Activated naive CD8-positive, alpha-beta T cell treated with anti-CD3 and anti-CD28 coated beads for 36 hours (primary cell): ENCODE data around the gene NXN. TPM values are rescaled to one million over a fixed set of nuclear protein-coding genes. Genes with fewer than 3 reads are reported as not detected.
"Not testable (repeated sequence)": the region's sequence is repeated elsewhere in the genome, so short reads cannot be mapped to it uniquely, and the experiment has no call there.

Source experiments
- DNase-seq: peaks from one replicate; pipeline ENCODE4 v3.0.0; 2021
- H3K27ac Mint-ChIP-seq: one replicate; pipeline ENCODE4 v1.8.0; 2022; ENCODE audit warnings: mild to moderate bottlenecking, moderate library complexity, mixed read lengths
- H3K27me3 Mint-ChIP-seq: one replicate; pipeline ENCODE4 v1.8.0; 2022; ENCODE audit warnings: mild to moderate bottlenecking, mixed read lengths
- H3K36me3 Mint-ChIP-seq: one replicate; pipeline ENCODE4 v1.8.0; 2021; ENCODE audit warnings: mild to moderate bottlenecking, mixed read lengths
- H3K4me1 Mint-ChIP-seq: one replicate; pipeline ENCODE4 v1.8.0; 2021; ENCODE audit warnings: mixed read lengths
- H3K4me3 Mint-ChIP-seq: one replicate; pipeline ENCODE4 v1.8.0; 2022; ENCODE audit warnings: mild to moderate bottlenecking, moderate library complexity, mixed read lengths
- H3K9me3 Mint-ChIP-seq: one replicate; pipeline ENCODE4 v1.8.0; 2022; ENCODE audit warnings: mixed read lengths
- total RNA-seq, 2 experiments: library from RNA; stranded (reverse); gene quantifications; one replicate each; pipeline ENCODE4 v1.2.3, GENCODE V29; 2021

The NXN gene
- total RNA-seq, 2 experiments from 2014 or later = 0.48 to 0.49 TPM

DNA sequence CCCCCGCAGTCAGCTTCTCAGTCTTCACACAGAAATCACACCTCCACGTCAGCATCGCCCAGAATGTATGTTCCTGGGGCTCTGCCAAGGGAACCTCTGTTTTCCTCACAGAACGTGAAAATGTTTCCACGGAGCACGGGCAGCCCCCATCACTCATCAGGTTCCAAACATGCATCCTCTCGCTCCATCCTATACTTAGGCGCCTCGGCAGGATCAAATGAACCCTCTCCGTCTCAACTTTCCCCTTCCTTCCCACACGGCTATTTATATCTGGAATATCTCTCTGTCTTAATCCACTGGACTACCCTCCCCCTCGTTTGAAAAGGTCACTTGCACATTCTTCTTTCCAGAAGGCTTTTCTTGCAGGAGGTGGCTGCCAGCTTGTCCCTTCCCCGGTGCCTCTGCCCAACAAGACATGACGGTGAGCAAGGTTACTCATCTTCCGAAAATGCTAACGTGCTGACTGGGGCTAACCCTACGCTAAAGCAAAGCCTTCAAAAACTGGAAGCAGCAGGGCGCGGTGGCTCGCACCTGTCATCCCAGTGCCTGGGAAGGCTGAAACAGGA is 21.6 kb downstream of the NXN start:
- Mint-ChIP-seq H3K9me3 (no peaks in the 10 kb centered on the region), H3K27ac (no peak overlapping the region)

DNA sequence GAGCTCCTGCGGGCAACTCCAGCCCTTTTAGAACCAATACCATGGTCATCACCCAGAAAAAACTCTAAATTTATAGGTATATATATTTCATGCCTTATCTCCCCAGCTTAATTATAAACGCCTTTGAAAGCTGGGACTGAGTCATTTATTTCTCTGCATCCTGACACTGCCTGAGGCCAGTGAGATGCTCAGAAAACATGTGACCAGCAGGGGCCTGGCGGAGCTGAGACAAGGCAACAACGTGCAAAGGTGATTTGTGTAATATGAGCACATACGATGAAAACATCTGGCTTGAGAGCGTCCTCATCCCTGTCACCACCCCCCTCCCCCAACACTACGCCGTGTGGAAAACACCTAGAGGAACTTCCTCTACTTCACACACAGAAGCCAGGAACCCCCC is 22.7 kb downstream of the NXN start:
- no peak for DNase-seq
- Mint-ChIP-seq H3K4me3 (no peak overlapping the region), H3K27ac (no peak overlapping the region), H3K4me1 (no peaks in the 10 kb centered on the region), H3K9me3 (no peaks in the 10 kb centered on the region), H3K36me3 (no peaks in the 10 kb centered on the region), H3K27me3 (peaks cover 16% of the 10 kb centered on the region)

More for the DNA sequence above, 21.6 kb downstream of the NXN start:
- Mint-ChIP-seq H3K36me3 (no peaks in the 10 kb centered on the region), H3K4me3 (no peak overlapping the region), H3K4me1 (no peaks in the 10 kb centered on the region), H3K27me3 (peaks cover 14% of the 10 kb centered on the region)
- DNase-seq = no peak

DNA sequence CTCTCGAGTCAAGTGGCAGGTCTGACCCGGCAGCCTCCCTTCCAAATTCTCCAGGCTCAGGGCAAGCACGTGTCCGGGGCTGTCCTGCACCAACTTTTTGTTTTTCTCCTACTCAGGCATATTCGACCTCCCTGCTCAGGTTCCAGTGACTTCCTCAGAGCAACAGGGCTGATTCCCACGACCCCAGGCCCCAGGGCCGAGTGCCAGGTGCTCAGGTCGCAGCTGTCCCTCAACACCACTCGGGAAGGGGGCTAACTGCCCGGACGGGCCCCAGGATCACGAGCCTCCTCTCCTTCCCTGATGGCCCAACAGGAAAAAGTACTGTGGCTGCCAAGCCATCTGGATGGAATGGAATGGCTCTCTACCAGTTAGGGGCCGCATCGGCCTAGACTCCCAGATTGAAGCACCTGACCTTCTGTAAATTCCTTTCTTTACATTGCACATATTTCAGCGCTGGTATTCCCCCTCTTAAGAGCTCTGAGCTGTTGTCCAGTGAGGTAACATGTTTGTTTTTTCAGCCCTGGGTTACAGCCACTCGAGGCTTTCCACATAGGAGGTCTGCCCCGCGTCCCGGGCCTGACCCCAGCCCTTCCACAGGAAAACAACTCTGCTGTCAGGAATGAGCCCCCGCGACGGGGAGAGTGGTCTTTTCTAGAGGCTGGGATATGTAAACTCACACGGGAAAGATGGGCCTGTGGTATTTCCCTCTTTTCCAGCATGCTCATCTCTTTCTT is 25.0 kb downstream of the NXN start:
- Mint-ChIP-seq H3K4me3 (no peak overlapping the region), H3K4me1 (no peaks in the 10 kb centered on the region), H3K27ac (no peak overlapping the region), H3K9me3 (no peaks in the 10 kb centered on the region), H3K27me3 (peaks cover 29% of the 10 kb centered on the region), H3K36me3 (no peaks in the 10 kb centered on the region)
- no peak for DNase-seq

GRCh38 chr17:953767-954166 is 25.8 kb downstream of the NXN start:
- no peak for DNase-seq
- no peaks in the 10 kb centered on the region for H3K4me1 Mint-ChIP-seq
- no peaks in the 10 kb centered on the region for H3K9me3 Mint-ChIP-seq
- no peaks in the 10 kb centered on the region for H3K36me3 Mint-ChIP-seq
- peaks cover 29% of the 10 kb centered on the region for H3K27me3 Mint-ChIP-seq
- no peak overlapping the region for H3K27ac Mint-ChIP-seq
- no peak overlapping the region for H3K4me3 Mint-ChIP-seq

- not testable (repeated sequence) for DNase-seq, H3K4me1 Mint-ChIP-seq, H3K27ac Mint-ChIP-seq, H3K9me3 Mint-ChIP-seq, H3K4me3 Mint-ChIP-seq, H3K36me3 Mint-ChIP-seq
- peaks cover 23% of the 10 kb centered on the region for H3K27me3 Mint-ChIP-seq
Measured at GRCh38 chr17:952592-952991, 27.0 kb downstream of the NXN start.

GRCh38 chr17:951325-952132 is 28.0 kb downstream of the NXN start:
- Mint-ChIP-seq H3K4me1 (no peaks in the 10 kb centered on the region), H3K36me3 (no peaks in the 10 kb centered on the region), H3K27me3 (peaks cover 19% of the 10 kb centered on the region), H3K27ac (no peak overlapping the region), H3K9me3 (no peaks in the 10 kb centered on the region), H3K4me3 (no peak overlapping the region)
- DNase-seq = no peak

DNA sequence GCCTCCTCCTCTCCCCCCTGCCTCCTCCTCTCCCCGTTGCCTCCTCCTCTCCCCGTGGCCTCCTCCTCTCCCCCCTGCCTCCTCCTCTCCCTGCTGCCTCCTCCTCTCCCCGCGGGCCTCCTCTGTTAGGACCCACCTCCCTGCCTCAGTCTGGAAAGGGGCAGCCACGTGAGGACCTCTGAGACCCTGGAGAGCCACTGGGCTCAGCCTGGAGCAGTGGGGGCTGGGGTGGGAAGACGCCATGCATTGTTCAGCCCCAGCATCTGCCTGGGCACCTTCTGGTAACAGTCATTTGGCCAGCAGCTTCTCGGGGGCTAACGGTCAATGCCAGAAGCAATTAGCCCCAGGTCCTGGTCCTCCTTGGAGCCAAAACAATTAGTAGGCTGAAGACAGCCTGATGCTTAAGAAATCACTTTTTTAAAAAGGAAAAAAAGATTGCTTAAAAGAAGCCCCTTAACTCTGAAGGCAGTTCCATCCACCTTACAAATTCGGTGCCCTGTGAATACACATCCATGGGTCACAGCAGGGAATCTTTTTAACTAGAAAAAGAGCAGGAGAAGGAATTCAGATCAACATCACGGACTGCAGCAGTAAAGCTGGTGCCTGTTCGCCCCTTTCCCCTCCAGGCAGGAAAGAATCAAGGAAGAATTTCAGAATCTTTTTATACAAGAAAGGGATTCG is 29.8 kb downstream of the NXN start:
- Mint-ChIP-seq H3K36me3 (no peaks in the 10 kb centered on the region), H3K4me3 (no peak overlapping the region), H3K27me3 (peaks cover 19% of the 10 kb centered on the region), H3K9me3 (no peaks in the 10 kb centered on the region), H3K4me1 (no peaks in the 10 kb centered on the region), H3K27ac (no peak overlapping the region)
- DNase-seq = no peak

GRCh38 chr17:948284-948852 is 31.2 kb downstream of the NXN start:
- no peaks in the 10 kb centered on the region for H3K36me3 Mint-ChIP-seq

GRCh38 chr17:946510-947236 is 32.9 kb downstream of the NXN start:
- Mint-ChIP-seq H3K4me1 (no peaks in the 10 kb centered on the region), H3K4me3 (no peak overlapping the region), H3K27ac (no peak overlapping the region), H3K27me3 (peaks cover 16% of the 10 kb centered on the region), H3K9me3 (no peaks in the 10 kb centered on the region), H3K36me3 (no peaks in the 10 kb centered on the region)
- no peak for DNase-seq

More at GRCh38 chr17:948284-948852, 31.2 kb downstream of the NXN start:
- no peaks in the 10 kb centered on the region for H3K9me3 Mint-ChIP-seq
- no peak overlapping the region for H3K4me3 Mint-ChIP-seq
- DNase-seq = no peak
- no peak overlapping the region for H3K27ac Mint-ChIP-seq
- H3K27me3 Mint-ChIP-seq = peaks cover 19% of the 10 kb centered on the region
- no peaks in the 10 kb centered on the region for H3K4me1 Mint-ChIP-seq

GRCh38 chr17:945672-946071 is 33.9 kb downstream of the NXN start:
- H3K36me3 Mint-ChIP-seq = no peaks in the 10 kb centered on the region
- no peak overlapping the region for H3K4me3 Mint-ChIP-seq
- no peak overlapping the region for H3K27ac Mint-ChIP-seq
- H3K9me3 Mint-ChIP-seq = no peaks in the 10 kb centered on the region
- H3K4me1 Mint-ChIP-seq = no peaks in the 10 kb centered on the region
- DNase-seq = no peak
- H3K27me3 Mint-ChIP-seq = peaks cover 9% of the 10 kb centered on the region

GRCh38 chr17:944266-944826 is 35.2 kb downstream of the NXN start:
- DNase-seq = no peak
- Mint-ChIP-seq H3K4me3 (no peak overlapping the region), H3K9me3 (no peaks in the 10 kb centered on the region), H3K4me1 (no peaks in the 10 kb centered on the region), H3K36me3 (no peaks in the 10 kb centered on the region), H3K27ac (no peak overlapping the region), H3K27me3 (peaks cover 2% of the 10 kb centered on the region)

DNA sequence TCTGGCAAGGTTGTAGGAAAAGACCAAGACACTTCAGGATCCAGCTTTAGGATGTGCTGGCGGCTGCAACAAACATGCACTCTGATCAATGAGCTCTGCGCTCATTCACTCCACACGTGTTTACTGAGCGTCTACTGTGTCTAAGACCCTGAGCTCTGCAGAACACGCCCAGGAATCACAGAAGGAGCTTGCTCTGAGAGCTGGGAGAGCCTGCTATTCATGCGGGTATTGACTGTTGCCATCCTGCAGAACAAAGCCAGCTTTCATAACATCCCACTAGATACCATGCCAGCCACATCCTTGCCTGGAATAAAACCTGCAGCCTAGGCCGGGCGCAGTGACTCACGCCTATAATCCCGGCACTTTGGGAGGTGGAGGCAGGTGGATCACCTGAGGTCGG is 44.1 kb downstream of the NXN start:
- H3K27ac Mint-ChIP-seq = no peak overlapping the region

GRCh38 chr17:933312-934073 is 46.1 kb downstream of the NXN start:
- H3K9me3 Mint-ChIP-seq = no peaks in the 10 kb centered on the region
- no peak for DNase-seq
- no peaks in the 10 kb centered on the region for H3K36me3 Mint-ChIP-seq
- H3K27me3 Mint-ChIP-seq = peaks cover 2% of the 10 kb centered on the region
- H3K27ac Mint-ChIP-seq = no peak overlapping the region
- no peaks in the 10 kb centered on the region for H3K4me1 Mint-ChIP-seq
- H3K4me3 Mint-ChIP-seq = no peak overlapping the region

More for the DNA sequence above, 44.1 kb downstream of the NXN start:
- no peaks in the 10 kb centered on the region for H3K9me3 Mint-ChIP-seq
- no peak overlapping the region for H3K4me3 Mint-ChIP-seq
- no peaks in the 10 kb centered on the region for H3K36me3 Mint-ChIP-seq
- no peak for DNase-seq
- H3K4me1 Mint-ChIP-seq = no peaks in the 10 kb centered on the region
- H3K27me3 Mint-ChIP-seq = peaks cover 6% of the 10 kb centered on the region
